Measurements from ENCODE around the gene SERTAD2.

The SERTAD2 gene

GRCh38 chr2:64607381-64608304, 46.1 kb downstream of the SERTAD2 start:
- no peak for DNase-seq

DNA sequence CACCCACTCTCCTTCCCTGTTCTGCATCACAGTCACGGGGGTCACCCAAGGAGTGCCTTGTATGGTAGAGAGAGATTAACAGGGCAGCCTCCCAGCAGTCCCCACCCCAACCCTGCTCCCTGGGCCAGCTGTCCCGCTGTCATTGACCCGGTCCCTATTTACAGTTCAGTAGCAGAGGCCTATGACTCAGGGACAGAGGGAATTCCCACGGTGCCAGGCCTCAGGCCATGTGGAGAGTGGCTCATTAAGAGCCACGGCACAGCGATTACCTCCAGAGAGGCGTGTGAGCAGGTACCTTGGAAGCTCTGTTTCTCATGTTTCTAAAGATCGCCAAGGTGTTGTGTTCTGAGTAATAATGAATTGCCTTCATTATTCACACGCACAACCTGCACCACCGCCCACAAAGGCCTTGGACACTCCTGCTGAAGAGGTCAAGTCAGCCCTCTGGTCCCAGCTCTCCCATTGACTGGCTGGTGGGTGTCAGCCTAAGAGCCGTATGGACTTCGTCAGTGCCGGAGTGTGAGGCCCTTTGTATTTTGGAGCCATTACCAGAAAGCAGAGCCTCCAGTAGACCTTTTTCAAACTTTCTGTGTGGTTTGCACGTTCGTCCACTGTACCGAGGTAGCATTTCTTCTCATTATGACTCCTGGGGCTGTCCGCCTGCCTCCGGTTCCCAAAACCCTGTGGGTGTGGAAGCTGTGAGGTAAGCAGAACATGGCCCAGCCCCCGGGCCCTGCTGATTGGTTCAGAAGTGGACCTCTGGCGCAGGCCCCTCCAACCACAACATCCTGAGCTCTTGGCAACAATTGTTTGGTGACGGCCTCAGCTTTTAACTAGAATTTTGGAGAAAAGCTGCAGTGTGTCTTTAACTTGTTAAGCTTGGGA, 47.0 kb downstream of the SERTAD2 start:
- peak; percentile 67 for DNase-seq

GRCh38 chr2:64605991-64606478, 47.7 kb downstream of the SERTAD2 start:
- DNase-seq, result no peak

DNA sequence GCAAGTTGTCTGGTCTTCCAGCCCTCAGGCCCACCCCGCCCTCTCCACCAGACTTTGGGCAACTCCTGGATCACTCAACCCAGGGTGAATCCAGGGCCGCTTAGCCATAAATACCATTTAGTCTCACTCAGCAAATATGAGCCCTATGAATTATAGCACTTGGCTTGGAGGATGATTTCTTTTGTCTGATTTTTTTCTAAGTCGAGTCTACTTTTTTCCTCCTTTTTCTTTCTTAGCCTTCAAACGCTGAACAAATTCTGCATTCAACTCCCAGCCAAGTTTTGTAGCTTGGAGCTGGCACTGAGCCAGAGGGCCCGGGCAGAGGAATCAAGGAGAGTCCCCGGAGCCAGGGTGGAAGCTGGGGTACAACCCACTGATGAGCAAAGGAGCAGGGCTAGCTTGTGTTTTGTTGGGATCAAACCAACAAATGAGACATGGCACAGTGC, 48.7 kb downstream of the SERTAD2 start:
- no peak for DNase-seq

- no peak for DNase-seq
These were observed 49.6 kb downstream of the SERTAD2 start for GRCh38 chr2:64604155-64604554.

- no peak for DNase-seq
These were observed 51.3 kb downstream of the SERTAD2 start for GRCh38 chr2:64602436-64602835.

DNA sequence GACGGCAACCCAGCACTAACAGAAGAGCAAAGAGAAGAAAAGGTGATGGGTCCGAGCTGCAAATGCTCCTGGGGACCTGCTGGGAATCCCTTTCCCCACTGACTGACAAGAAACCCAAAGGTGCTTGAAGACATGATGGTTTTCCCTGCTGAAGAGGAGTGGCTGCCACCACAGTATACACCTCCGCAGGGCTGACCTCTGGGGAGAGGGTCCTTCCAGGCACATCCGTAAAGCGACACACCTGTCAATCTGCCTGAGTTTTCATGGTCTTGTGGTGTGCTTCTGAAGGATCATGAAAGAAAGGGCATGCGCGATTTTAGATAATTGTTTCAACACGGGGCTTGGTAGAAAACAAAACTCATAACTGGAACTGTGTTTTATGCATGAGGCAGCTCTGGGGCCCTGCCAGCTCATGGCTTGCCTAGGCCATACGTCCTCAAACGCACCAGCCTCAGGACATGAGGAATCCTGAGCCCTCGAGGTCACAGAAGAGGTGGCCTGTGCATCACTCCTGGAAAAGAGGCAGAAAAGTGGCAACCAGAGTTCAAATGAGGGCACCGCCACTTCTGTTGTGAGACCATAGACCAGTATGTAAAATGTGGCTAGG, 51.8 kb downstream of the SERTAD2 start:
- no peak for DNase-seq

DNA sequence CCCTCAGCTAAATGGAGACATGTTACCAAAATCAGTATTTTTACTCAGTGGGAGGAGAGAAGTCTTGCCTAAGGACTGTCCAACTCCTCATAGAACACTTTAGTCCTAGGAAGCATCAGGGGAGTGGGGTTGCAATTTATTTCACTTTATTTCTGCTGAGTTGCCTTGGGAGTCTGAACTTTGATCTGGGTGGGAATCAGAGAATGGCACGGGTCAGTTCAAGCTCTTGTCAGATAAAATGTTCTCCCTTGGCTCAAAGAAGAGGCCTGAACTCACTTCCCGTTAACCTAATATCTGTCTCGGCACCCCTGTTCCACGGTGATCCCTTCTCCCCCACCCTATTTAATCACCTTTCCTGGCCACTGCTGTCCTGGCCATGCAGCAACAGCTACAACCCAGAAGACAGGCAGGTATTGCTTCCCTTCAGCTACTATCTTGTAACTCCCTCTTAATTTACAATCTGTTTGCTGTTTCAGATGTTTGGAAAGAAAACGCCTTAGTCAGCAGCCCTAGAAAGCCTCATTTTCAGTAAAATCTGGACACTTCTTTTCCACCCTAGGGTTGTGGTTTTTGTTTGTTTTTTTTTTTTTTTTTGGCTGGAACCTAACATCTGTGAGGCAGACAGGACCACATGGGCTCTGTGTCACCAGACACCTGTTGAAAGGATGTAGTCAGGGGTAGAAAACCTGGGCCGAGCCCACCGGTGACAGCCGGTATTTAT, 52.5 kb downstream of the SERTAD2 start:
- no peak for DNase-seq

GRCh38 chr2:64599469-64599868, 54.2 kb downstream of the SERTAD2 start:
- no peak for DNase-seq

- no peak for DNase-seq
These were observed 55.5 kb downstream of the SERTAD2 start for GRCh38 chr2:64598226-64598625.

DNA sequence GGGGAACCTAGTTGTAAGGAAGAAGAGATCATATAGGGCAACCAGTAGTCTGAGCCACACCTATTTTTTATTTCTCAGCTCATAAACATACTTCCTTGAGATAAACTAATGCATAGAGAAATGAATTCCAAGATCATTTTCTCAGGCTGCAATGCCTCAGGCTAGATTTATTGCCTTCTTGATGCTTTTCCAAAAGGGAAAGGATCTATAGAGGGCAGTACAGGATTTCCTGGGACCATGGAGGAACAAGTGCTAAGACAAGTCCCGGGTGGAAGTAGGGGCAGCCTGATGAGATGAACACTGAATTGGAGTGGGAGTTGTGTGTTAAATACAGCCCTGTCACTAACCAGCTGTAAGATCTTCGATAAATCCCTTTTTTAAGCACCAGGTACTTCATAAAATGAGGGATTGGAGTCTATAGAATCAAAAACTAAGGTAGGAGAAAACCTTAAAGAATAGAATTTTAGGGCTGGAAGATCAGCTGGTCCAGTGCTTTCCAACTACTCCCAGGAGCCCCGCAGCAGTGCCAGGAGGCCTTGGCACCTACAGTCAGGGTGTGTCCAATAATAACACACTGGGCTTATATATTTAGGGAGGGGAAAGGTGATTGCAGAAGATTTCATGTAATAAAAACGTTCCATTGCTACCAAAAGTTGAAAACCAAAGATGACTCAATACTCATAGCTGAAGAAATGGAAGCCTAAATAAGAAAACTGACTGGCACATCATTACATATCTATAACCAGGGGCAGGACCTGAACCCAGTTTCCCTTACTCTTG, 58.1 kb downstream of the SERTAD2 start:
- no peak for DNase-seq

GRCh38 chr2:64594226-64594989, 59.3 kb downstream of the SERTAD2 start:
- no peak for DNase-seq

- no peak for DNase-seq
These were observed 60.6 kb downstream of the SERTAD2 start for GRCh38 chr2:64593035-64593655.

GRCh38 chr2:64591188-64591587, 62.5 kb downstream of the SERTAD2 start:
- DNase-seq, result no peak

- DNase-seq, result no peak
These were observed 66.2 kb downstream of the SERTAD2 start for GRCh38 chr2:64587561-64587960.

DNA sequence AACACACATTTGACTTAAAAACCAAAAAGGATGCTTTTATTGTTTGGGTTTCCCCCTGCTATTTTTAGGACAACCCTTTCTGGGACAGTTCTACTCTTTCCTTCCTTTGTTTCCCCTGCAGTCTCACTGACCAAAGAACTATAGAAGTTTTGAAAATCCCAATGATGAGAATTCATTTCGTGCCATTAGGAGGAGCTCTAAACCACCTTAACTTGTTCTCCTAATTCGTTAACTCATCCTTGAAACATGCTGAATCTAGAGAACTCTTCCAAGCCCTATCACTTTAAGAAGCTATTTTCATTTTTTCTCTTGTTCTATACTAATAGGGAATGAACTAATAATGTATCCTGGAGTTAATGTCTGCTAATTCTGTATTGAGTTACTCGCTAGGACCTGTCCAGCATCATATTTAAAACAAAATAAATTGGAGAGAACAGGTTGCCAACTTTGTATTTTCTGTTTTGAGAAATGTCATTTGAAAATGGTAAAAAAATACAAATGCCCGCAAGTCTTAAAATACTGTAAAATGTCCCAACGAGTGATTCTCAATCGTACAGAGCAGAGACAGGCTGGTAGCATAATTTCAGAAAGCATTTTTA, 66.7 kb downstream of the SERTAD2 start:
- DNase-seq, result no peak

DNA sequence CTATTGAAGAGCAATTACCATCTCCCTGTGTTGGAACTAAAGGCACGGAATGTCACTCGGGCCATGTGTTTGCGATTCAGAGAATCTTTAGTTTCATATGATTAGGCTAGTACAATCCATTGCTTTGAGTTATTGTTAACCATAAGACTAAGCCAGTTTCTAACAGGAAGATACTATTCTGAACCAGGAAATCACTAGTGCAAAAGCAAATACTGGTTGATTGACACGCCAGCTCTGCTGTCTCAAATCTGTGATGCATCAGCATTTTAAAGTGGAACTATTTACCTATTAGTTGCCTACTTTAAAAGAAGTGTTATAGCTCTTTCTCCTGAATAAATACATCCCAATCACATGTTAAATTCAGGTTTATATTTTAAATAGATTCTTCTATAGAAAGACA, 67.7 kb downstream of the SERTAD2 start:
- DNase-seq, result no peak

DNA sequence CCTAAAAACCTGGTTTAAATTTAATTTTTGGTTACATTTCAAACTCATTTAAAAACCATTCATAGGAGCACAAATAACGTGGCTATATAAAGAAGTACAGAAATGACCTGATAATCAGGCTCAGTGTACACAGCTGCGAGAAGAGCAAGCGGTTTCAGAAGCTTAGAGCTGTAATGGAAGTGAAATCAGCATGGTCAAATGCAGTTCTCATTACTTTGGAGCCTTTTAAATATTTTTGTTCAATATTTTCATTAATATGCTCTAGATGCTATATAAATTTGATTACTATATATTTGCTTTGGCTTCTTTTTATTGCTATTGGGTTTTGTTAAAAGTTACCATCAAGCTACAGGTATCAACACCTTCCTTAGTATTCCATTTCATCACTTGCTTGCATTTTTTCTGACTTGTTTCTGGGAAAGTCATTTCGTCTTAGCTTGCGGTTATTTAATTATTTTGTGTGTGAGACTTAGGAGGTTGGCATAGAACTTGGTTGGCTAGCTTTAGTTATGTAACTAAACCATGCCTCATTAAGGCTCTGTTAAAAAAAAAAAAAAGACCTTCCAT, 70.9 kb downstream of the SERTAD2 start:
- DNase-seq, result no peak

DNA sequence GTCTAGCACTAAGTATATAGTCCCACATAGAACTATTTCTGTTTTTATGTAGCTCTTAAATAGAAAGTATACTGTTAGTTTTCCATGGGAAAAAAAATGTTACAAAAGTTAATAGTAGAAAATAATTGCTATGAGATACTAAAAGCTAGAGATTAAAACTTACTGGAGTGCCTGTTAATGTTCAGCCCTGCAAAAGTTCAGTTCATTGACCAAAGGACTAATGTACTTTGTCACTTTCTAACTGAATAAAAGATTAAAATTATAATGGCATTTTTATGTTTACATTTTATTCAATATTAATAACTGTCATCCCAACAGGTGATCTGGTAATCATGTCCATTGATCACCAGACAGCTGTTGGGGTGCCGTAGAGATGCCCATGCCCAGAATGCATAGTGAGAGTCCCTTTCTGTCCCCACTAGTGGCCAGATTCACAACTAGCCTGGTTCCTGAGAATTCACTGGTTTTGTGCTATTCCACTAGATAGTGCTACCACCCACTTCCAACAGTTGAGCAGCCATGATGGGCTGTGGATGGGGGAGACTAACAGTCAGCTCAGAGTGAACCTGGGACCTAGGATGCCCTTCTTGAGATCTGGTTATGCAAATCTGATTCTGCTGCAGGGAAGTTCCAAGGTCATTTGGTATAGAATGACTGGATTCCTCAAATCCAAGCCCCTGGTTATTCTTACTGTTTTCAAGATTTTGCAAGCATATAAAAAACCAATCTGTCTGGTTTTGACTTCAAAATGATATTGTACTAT, 71.8 kb downstream of the SERTAD2 start:
- no peak for DNase-seq

Data from activated naive CD4-positive, alpha-beta T cell treated with anti-CD3 and anti-CD28 coated beads, Interleukin-2, amount 50 U/mL, for 16 hours (primary cell).